GOT3 (cell line): ENCODE results near the gene JMJD1C.

ENCODE experiments used
- DNase-seq: peaks from one replicate; lab custom pipeline; 2025; ENCODE audit warnings: mixed read lengths; lab: John Stamatoyannopoulos, UW

JMJD1C gene

GRCh38 chr10:63434866-63435854 lies 30.6 kb downstream of the JMJD1C start:
- no peak for DNase-seq

- DNase-seq, result no peak
Measured at GRCh38 chr10:63431962-63432797, 33.6 kb downstream of the JMJD1C start.

GRCh38 chr10:63430999-63431356 lies 34.8 kb downstream of the JMJD1C start:
- no peak for DNase-seq

- DNase-seq, result no peak
Measured at GRCh38 chr10:63430091-63430998, 35.4 kb downstream of the JMJD1C start.

GRCh38 chr10:63429281-63429680 lies 36.5 kb downstream of the JMJD1C start:
- DNase-seq, result no peak

- DNase-seq, result no peak
Measured at GRCh38 chr10:63427013-63427412, 38.8 kb downstream of the JMJD1C start.

- DNase-seq, result no peak
Measured at GRCh38 chr10:63425512-63425911, 40.3 kb downstream of the JMJD1C start.

GRCh38 chr10:63424576-63424975 lies 41.2 kb downstream of the JMJD1C start:
- DNase-seq, result no peak

- DNase-seq, result no peak
Measured at GRCh38 chr10:63423494-63423893, 42.3 kb downstream of the JMJD1C start.

GRCh38 chr10:63421591-63421990 lies 44.2 kb downstream of the JMJD1C start:
- no peak for DNase-seq

GRCh38 chr10:63416376-63416775 lies 49.4 kb downstream of the JMJD1C start:
- DNase-seq, result no peak

- DNase-seq, result no peak
Measured at GRCh38 chr10:63415640-63416244, 50.0 kb downstream of the JMJD1C start.

GRCh38 chr10:63414481-63415260 lies 51.1 kb downstream of the JMJD1C start:
- DNase-seq, result no peak

GRCh38 chr10:63413429-63413828 lies 52.3 kb downstream of the JMJD1C start:
- no peak for DNase-seq

GRCh38 chr10:63412304-63412703 lies 53.5 kb downstream of the JMJD1C start:
- no peak for DNase-seq

- no peak for DNase-seq
Measured at GRCh38 chr10:63410633-63411032, 55.1 kb downstream of the JMJD1C start.

- no peak for DNase-seq
Measured at GRCh38 chr10:63409465-63410027, 56.2 kb downstream of the JMJD1C start.

- no peak for DNase-seq
Measured at GRCh38 chr10:63407136-63407662, 58.6 kb downstream of the JMJD1C start.

GRCh38 chr10:63396133-63396761 lies 69.5 kb downstream of the JMJD1C start:
- no peak for DNase-seq
